Stomach smooth muscle (tissue), 2 donors: ENCODE measurements around the gene ABCC2.
"Not testable (repeated sequence)": the region's sequence is repeated elsewhere in the genome, so short reads cannot be mapped to it uniquely, and the experiment has no call there.

Experiments used
- H3K27ac ChIP-seq: one replicate; pipeline ENCODE4 v1.7.0; 2013; ENCODE audit warnings: mild to moderate bottlenecking, low read length, inconsistent platforms
- H3K27me3 ChIP-seq, 2 donors: one replicate each; pipeline ENCODE4 v1.7.0; 2013; ENCODE audit warnings: low read length in 2 of 2; ENCODE audit not compliant: insufficient read depth in 2 of 2, control insufficient read depth in 1 of 2
- H3K36me3 ChIP-seq, 2 donors: one replicate each; pipeline ENCODE4 v1.7.0; 2013; ENCODE audit warnings: low read length in 2 of 2; ENCODE audit not compliant: control insufficient read depth in 2 of 2, insufficient read depth in 2 of 2
- H3K4me1 ChIP-seq: one replicate; pipeline ENCODE4 v1.7.0; 2013; ENCODE audit warnings: low read length; ENCODE audit not compliant: control insufficient read depth, insufficient read depth
- H3K4me3 ChIP-seq, 2 donors: one replicate each; pipeline ENCODE4 v1.7.0; 2013; ENCODE audit warnings: low read length in 2 of 2
- H3K9ac ChIP-seq, 2 donors: one replicate each; pipeline ENCODE4 v1.7.0; 2013; ENCODE audit warnings: low read length in 2 of 2, mild to moderate bottlenecking in 1 of 2
- H3K9me3 ChIP-seq, 2 donors: one replicate each; pipeline ENCODE4 v1.7.0; 2013; ENCODE audit warnings: low read length in 2 of 2; ENCODE audit not compliant: control insufficient read depth in 2 of 2
- donor health status: healthy.
- donor health status: Pancreatic carcinoma.

Gene ABCC2

GRCh38 chr10:99895066-99895465, 112.6 kb downstream of the ABCC2 start:
- H3K4me3 ChIP-seq, H3K9ac ChIP-seq, H3K9me3 ChIP-seq, H3K27ac ChIP-seq, H3K4me1 ChIP-seq, H3K27me3 ChIP-seq: not testable (repeated sequence)
- H3K36me3 ChIP-seq = peaks cover 37 to 46% of the 10 kb centered on the region in 2 donors

- no peak overlapping the region for H3K27ac ChIP-seq
- no peak overlapping the region for H3K4me3 ChIP-seq
- H3K9ac ChIP-seq = no peak overlapping the region
- H3K27me3 ChIP-seq = no peaks in the 10 kb centered on the region
- peaks cover 37 to 46% of the 10 kb centered on the region in 2 donors for H3K36me3 ChIP-seq
- H3K9me3 ChIP-seq = no peaks in the 10 kb centered on the region
- no peaks in the 10 kb centered on the region for H3K4me1 ChIP-seq
Observed at GRCh38 chr10:99895867-99896266, 113.4 kb downstream of the ABCC2 start.
